Prostate gland (tissue), 2 donors: ENCODE results near the gene MIB2.
"Not testable (repeated sequence)": the region's sequence is repeated elsewhere in the genome, so short reads cannot be mapped to it uniquely, and the experiment has no call there.

Experiments
- CTCF ChIP-seq, 4 experiments: fragments of 200-600 bp in 2 of 4; fragments of 450-650 bp in 2 of 4; sonication (generic) in 2 of 4; IDR thresholded peaks; 1 replicate in 3 of 4; 2 replicates in 1 of 4; pipeline ENCODE4 v1.5.1; 2016 to 2019; ENCODE audit warnings: antibody characterized with exemption in 4 of 4, mild to moderate bottlenecking in 2 of 4, moderate library complexity in 2 of 4
- POLR2A ChIP-seq: fragments of 450-650 bp; IDR thresholded peaks from one replicate; pipeline ENCODE4 v1.6.1; 2016; ENCODE audit warnings: antibody characterized with exemption, mild to moderate bottlenecking
- POLR2AphosphoS5 ChIP-seq: sonication (generic); formaldehyde crosslinking; IDR thresholded peaks from one replicate; pipeline ENCODE4 v1.6.1; 2017; ENCODE audit warnings: antibody characterized with exemption

GRCh38 chr1:1634613-1635012 is 19.3 kb downstream of the MIB2 start:
- not testable (repeated sequence) for TF ChIP-seq CTCF (IDR thresholded peaks at IDR 0.05); POLR2A; POLR2AphosphoS5
